HG03354 (cell line): ENCODE data around the gene RMP24.
A peak's percentile ranks its signal among the peaks of the same experiment; 100 is the strongest.

Experiments used
- ATAC-seq: cut with Tn5 transposase; IDR thresholded peaks from one replicate; pipeline ENCODE4 v1.9.1; 2021; ENCODE audit warnings: mild to moderate bottlenecking; ENCODE audit not compliant: unreplicated experiment, poor library complexity, severe bottlenecking

The RMP24 gene

GRCh38 chr18:35972197-35973000 lies at the start of gene RMP24:
Gene RMP24, plus strand, starts transcription at chr18:35972679.
- ATAC-seq: peak; percentile 92

DNA sequence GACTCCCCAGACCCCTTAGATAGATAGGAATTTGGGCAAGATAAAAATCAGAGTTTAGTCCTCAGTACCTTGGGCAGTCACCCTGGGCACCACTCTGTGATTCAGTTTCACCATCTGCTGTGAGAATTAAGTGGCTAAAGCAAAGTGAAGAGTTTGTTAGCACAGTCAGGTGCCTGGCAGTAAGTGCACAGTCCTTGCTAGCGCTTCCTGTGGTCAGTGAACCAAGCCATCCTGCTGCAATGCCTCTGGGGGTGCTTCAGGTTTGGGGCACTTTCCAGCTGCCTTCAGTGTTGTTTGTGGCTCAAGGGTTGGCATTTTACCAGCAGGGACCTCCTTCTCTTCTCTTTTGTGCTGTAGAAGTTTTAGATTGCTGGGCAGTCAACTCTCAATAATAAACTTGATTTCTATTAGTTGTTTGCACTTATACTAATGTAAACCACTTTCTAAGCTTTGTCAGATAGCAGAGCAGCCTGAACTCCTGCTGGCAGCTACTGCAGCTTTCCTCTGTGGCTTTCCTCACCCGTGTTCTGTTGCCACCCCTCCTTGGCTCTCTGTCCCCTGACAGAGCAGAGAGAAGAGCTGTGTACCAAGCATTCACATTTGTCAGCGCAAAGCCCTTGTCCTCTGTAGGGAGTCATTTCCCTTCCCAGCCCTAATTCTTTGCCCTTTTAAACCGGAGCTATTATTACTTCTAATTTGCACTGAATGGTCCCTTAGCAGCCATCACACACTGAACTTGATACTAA lies 48.4 kb upstream of the RMP24 start:
- no peak for ATAC-seq

DNA sequence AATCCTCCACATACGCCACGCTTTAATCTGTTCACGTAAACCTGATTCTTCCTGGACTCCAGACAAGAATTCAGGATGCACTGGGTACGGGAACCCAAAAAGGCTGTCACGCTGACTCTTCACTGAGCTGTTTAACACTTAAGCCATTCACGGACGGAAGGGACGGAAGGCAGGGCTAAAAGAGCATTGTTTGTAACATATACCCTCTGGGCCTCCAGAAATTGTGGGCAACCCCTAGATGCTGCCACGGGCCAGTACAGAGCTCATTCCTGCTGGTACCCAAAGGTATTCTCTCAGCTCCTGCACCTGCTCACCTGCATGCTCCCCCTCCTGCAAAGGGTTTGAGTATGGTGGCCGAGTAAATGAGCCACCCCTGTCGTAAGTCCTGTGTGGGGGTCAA lies 45.6 kb upstream of the RMP24 start:
- no peak for ATAC-seq

DNA sequence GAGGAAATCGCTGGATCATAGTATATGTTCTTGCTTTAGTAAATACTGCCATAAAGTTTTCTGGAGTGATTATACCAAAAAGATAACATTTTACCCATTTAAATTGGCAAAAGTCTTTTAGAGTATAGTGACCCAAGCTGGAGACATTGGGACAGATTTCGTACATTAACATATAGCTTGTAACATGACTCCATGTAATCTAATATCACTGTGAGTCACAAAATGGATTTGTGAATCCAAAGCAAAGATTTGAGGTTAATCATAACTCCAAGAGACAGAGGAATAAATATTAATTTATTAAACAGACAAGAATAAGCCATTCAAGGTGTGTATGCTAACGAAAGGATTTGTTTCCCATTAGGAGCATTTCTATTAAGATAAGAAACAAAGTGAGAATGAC lies 45.0 kb upstream of the RMP24 start:
- no peak for ATAC-seq

- no peak for ATAC-seq
Observed at GRCh38 chr18:35933982-35934381, 38.5 kb upstream of the RMP24 start.

DNA sequence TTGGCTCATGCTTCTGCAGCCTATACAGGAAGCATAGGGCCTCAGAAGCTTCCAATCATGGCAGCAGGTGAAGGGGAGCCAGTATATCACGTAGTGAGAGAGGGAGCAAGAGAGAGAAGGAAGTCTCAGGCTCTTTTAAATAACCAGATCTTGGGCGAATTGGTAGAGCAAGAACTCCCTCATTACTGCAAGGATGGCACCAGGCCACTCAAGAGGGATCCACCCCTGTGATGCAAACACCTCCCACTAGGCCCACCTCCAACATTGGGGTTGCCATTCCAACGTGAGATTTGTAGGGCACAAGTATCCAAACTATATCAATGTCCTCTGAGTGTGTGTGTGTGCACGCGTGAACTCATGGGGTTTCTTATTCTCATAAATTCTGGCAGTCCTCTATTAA lies 37.6 kb upstream of the RMP24 start:
- no peak for ATAC-seq

GRCh38 chr18:35935805-35936204 lies 36.7 kb upstream of the RMP24 start:
- no peak for ATAC-seq

DNA sequence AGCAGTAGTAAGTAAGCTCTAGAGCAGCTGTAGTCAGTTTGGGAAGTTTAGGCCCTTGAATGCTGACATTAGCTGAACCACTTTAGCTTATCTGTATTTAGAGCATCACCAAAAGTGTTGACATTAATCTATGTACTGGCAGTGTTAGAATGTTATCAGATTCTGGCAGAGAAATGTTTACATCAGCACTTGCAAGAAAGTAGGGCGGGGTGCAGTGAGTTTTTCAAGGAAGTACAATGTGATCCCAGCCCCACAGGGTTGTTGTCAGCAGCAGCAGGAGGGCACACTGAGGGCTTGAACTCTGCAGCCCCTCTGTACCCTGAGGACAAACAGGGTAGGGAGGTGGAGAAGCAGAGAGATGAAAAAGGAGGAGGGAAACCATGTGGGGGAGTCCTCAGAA lies 35.5 kb upstream of the RMP24 start:
- ATAC-seq: no peak

DNA sequence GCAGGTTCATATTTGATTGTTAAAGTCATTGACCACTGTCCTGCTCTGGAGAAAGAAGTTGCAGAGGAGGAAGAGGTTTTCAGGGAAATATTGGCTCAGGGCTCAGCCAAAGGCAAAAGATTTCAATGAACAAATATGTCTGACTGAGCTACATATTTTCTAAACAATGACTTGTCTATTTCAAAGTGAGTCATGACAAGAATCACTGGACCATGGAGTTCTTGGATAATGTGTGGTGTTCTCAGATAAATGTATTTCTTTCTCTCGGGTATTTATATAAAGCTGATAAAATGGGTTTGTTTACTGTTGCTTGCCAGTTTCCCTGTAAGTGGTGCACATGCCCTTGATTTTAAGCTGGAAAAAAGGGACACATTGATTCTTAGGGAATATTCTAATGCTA lies 34.3 kb upstream of the RMP24 start:
- no peak for ATAC-seq

DNA sequence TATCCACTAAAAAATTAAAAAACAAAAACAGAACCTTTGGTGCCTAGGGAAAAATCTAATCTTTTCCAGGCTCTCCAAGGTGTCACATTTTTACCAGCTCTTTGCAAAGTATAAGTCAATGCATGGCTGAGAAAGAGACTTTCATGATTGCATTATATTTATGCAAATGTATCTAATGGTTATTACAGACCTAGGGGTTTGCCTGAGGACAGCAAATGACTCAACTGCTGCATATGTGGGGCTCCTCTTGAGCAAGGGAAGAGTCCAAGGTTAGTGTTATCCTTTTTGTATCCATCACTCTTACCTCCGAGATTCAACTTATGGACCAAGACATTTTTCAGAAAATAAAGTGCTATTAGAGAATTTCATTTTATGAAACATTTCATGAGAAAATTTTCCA lies 33.9 kb upstream of the RMP24 start:
- ATAC-seq: no peak

- no peak for ATAC-seq
Observed at GRCh38 chr18:35939138-35939537, 33.3 kb upstream of the RMP24 start.

DNA sequence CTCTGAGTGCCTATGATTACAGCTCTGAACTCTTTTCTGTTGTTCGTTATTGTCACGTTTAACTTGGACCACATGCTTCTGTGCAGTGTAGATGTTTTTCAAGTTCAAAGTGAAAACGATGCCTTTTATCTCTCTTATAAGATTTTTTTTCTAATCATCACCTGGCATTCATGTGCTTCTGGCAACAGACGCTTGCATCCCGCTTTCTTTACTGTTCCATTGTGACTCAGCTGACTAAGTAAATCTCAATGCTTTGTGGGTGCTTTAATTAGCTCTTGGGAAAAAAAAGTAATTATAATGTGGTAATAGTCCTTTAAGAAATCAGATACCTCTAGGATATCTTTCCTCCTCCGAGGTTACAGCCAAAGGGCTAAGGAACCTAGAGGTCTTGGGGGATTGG lies 31.2 kb upstream of the RMP24 start:
- no peak for ATAC-seq

- no peak for ATAC-seq
Observed at GRCh38 chr18:35942133-35942532, 30.3 kb upstream of the RMP24 start.

- ATAC-seq: no peak
Observed at GRCh38 chr18:35942661-35943060, 29.8 kb upstream of the RMP24 start.

DNA sequence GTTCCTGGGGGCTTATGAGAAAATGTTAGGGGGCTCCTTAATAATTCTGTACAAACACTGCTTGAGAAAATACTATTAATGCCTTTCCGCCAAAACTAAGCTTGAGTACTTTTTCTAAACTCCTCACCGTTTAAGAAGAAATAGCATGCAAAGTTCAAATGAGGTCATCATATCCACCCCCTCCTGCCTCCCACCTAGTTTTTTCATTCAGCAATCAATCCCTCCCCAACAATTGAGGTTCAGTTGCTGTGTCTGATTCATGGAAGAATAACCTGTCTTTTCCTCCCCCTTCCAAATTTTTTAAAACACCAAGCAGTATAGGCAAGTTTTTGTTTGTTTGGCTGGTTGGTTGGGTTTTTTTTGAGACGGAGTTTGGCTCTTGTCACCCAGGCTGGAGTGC lies 24.4 kb upstream of the RMP24 start:
- no peak for ATAC-seq

DNA sequence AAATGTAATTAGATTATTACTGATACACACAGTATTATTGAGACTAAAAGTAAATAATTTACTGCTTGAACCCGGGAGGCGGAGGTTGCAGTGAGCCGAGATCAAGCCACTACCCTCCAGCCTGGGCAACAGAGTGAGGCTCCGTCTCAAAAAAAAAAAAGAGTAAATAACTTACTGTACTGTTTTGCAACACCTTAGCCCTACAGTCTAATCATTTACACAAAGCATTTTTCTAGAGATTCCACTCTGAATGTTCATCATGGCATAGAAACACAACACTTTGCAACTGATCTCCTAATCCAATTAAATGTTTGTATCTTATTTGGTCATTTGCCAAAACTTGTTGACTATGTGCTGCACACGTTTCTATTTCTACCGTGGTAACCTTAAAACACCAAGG lies 23.4 kb upstream of the RMP24 start:
- no peak for ATAC-seq

DNA sequence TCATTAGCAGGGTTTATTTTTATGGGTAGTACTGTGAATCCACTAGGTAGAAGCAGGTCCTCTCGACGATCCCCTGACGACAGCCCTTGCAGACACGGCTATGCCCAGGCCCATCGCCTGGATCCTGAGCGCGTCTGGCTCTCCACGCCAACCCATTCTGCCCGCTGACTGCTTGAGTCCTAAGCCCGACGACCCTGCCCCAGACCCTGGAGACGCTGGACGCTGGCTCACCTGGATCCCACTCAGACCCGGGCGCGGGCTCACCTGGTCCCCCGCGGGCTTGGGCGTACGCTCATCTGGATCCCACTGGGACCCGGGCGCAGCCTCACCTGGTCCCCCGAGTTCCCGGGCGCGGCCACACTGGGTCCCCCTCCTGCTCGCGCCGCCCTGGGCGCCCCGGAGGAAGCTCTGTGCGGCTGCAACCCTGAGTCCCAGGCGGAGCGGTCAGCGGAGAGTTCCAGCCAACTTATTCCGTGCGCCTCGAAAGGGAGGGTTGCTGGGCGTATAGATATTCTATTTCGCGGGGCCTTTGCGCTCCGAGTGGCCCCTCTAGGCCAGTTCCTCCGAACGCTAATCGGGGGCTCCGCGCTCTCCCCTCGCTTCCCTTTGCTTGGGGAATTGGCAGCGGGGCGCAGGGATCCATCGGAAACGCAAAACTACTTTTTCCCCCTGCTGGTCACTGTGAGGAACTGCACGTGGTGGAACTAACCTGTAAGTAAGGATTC lies 22.4 kb upstream of the RMP24 start:
- ATAC-seq: peak; percentile 79

GRCh38 chr18:35950628-35950982 lies 21.9 kb upstream of the RMP24 start:
- no peak for ATAC-seq

DNA sequence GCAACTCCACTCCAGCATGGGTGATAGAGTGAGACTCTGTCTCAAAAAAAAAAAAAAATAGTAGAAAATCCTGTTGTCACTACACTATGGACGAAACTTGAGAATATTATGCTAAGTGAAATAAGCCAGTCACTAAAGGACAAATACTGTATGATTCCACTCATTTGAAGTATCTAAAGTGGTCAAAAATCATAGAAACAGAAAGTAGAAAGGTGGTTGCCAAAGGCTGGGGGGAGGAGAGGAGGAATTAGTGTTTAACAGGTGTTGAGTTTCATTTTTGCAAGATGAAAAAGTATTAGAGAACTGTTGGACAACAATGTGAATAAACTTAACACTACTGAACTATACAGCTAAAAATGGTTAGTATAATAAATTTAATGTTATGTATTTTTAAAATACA lies 18.8 kb upstream of the RMP24 start:
- peak; percentile 82 for ATAC-seq

GRCh38 chr18:35956226-35956625 lies 16.3 kb upstream of the RMP24 start:
- ATAC-seq: no peak

DNA sequence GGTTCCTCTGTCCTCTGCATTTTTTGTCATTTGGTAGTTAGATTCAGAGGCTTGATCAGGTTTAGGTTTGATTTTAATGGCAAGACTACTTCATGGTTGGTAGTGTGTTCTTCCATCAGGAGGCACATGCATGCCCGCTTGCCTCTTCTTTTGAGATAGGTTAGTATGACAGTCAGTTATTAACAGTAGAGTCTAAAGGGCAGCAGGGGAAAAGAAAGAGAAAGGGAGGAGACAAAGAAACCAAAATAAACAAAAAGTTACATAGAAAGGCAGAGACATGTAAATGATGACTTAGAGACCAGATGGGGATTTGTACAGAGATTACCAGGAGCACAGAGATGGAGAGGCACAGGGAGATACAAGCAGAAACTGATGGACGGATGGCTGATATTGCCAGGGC lies 10.2 kb upstream of the RMP24 start:
- no peak for ATAC-seq
